Medulla oblongata (tissue), 1 donor: ENCODE data around the gene C16orf96.

ENCODE experiments used
- DNase-seq: peaks from one replicate; pipeline ENCODE4 v3.0.0-alpha.2; 2015; ENCODE audit errors: extremely low spot score

C16orf96 gene

DNA sequence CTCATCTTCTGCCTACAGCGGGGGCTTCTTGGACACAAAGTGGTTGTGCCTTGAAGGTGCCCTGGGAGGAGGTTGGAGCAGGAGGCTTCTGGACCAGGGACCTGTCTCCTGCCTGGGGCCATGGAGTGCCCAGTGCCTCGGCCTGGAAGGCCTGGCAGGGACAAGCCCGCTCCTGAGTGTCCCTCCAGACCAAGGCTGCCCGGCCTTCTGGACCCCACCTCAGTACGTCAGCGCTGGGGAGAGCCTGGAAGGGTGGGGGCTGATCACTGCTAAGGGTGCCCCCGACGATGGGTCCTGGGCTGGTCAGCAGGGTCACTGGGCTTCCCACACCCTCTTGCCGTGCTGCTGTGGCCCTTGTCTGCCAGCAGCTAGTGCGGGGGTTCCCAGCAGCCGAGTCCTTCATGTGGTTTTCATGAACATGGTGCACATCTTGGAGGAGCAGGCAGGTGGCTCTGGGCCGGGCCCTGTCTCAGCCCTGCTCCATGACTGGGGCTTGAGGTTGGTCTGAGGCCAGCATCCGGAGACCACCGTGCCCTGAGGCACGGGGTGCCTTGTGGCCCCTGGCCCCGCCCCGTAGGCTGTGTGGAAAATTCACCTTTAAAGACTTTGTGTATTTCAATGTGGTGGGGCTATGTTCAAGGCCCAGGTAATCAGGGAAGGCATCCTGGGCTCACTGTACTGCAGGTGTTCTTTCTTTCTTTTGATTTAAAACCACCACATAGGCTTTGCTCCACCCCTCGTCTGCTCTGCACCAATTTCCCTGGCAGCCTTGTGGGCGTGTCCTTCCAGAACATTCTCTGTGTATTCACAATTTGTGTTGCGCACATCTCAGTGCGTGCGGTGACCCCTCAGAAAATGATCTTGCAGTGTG is 90.9 kb downstream of the C16orf96 start:
- no peak for DNase-seq

DNA sequence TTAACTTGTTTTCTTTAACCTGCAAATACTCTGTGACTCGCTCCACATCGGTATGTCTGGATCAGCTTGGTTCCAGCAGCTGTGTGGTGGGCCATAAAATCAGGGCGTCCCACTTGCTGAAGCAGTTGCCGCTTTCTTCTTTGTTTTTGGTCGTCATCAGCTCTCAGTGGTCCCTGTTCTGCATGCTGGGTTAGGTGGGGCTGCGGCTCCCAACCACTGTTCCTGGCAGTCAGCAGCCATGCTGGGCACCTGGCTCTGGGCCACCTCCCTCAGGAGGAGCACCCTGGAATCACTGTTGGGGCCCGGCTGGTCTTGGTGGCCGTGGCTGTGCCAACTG is 91.5 kb downstream of the C16orf96 start:
- DNase-seq = no peak

DNA sequence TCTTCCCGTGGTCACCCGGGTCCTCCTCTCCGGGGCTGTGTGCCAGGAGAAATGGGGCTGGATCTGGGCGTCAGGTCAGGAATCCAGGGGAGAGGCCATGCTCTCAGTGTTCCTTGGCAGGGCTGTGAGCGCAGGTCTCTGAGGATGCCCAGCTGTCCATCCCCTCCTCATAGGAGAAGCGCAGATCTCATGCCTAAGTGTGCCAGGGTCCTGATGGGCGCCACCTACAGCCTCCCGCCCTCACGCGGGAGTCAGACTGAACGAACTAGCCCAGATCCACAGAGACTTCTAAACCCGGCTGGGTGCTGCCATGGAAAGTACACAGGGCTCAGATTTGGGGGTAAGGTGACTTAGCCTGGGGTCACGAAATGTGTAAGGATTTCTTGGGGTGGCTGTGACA is 92.8 kb downstream of the C16orf96 start:
- no peak for DNase-seq

DNA sequence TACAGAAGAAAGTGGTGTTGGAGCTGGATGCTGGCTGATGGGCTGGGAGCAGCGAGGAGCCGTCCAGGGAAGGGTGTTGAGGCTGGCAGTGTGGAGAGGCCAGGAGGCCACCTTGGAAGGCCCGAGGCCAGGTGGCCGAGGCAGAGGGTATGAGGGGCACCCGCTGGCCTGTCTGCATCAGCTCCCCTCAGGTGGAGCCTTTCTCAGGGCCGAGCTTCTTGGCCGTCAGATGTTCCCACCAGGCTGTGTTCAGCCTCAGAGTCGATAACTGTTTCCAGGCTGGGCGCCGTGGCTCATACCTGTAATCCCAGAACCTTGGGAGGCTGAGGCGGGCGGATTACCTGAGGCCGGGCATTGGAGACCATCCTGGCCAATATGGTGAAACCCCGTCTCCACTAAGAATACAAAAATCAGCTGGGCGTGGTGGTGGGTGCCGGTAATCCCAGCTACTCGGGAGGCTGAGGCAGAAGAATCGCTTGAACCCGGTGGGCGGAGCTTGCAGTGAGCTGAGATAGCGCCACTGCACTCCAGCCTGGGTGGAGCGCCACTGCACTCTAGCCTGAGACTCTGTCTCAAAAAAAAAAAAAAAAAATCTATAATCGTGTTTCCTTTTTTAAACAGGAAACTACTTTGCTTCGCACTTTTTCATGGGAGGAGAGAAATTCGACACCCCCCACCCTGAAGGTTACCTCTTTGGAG is 93.8 kb downstream of the C16orf96 start:
- DNase-seq = no peak
